HG03354 (cell line): ENCODE data around the gene HMGCL.
A peak's percentile ranks its signal among the peaks of the same experiment; 100 is the strongest.
"Not testable (repeated sequence)": the region's sequence is repeated elsewhere in the genome, so short reads cannot be mapped to it uniquely, and the experiment has no call there.

Experiments used
- ATAC-seq: cut with Tn5 transposase; IDR thresholded peaks from one replicate; pipeline ENCODE4 v1.9.1; 2021; ENCODE audit warnings: mild to moderate bottlenecking; ENCODE audit not compliant: unreplicated experiment, poor library complexity, severe bottlenecking

Gene HMGCL

GRCh38 chr1:23787701-23788100, 37.5 kb downstream of the HMGCL start:
- no peak for ATAC-seq

GRCh38 chr1:23784846-23785245, 40.4 kb downstream of the HMGCL start:
- ATAC-seq, result no peak

- not testable (repeated sequence) for ATAC-seq
These were observed 42.1 kb downstream of the HMGCL start for GRCh38 chr1:23783141-23783540.

GRCh38 chr1:23779826-23780371, 45.3 kb downstream of the HMGCL start:
- ATAC-seq, result no peak

- peak; percentile 83 for ATAC-seq
These were observed 47.0 kb downstream of the HMGCL start, which contains the start of gene PITHD1 for GRCh38 chr1:23777979-23778814. Gene PITHD1 (plus strand): TSS chr1:23778418. CDS start chr1:23778516, 98 bp downstream.

- ATAC-seq, result no peak
These were observed 49.0 kb downstream of the HMGCL start for GRCh38 chr1:23776217-23776616.

- no peak for ATAC-seq
These were observed 50.9 kb downstream of the HMGCL start for GRCh38 chr1:23774174-23774880.

GRCh38 chr1:23772854-23773242, 52.4 kb downstream of the HMGCL start:
- no peak for ATAC-seq

GRCh38 chr1:23772049-23772853, 53.0 kb downstream of the HMGCL start:
- peak; percentile 61 for ATAC-seq

GRCh38 chr1:23768733-23769132, 56.5 kb downstream of the HMGCL start:
- ATAC-seq, result no peak

- no peak for ATAC-seq
These were observed 62.1 kb downstream of the HMGCL start for GRCh38 chr1:23763041-23763577.

- no peak for ATAC-seq
These were observed 66.0 kb downstream of the HMGCL start for GRCh38 chr1:23759277-23759676.

GRCh38 chr1:23757812-23758211, 67.4 kb downstream of the HMGCL start:
- no peak for ATAC-seq

- ATAC-seq, result no peak
These were observed 68.6 kb downstream of the HMGCL start for GRCh38 chr1:23756676-23757075.

GRCh38 chr1:23752909-23753308, 72.3 kb downstream of the HMGCL start:
- no peak for ATAC-seq
